CD4-positive, alpha-beta T cell treated with Interleukin-1 beta for 1 hour (primary cell): ENCODE measurements around the gene ABCC6.
"Not testable (repeated sequence)": the region's sequence is repeated elsewhere in the genome, so short reads cannot be mapped to it uniquely, and the experiment has no call there.

Source experiments
- DNase-seq, 2 donors: peaks; one replicate each; pipeline ENCODE4 v3.0.0-alpha.2; 2020 to 2022

ABCC6 gene

DNA sequence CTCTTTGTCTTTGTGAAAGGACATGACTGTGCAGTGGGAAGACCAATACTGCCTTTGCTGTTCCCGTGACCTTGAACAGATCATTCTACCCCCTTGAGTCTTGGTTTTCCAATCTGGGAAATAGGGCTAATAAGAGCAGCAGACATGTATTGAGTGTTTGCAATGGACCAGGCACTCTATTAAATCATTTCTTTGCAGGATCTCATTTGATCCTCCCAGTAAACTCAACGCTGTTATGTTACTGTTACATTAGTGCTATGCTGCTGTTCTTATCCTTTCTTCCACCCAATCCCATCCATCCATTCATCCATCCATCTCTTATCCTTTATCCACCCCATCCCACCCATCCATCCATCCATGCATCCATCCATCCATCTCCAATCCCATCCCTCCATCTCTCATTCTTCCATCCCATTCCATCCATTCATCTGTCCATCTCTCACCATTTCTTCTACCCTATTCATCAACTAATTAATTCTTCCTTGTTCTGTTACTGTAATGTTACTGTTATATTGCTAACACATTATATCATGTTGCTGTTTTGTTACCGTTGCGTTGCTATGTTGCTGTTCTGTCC is 65.1 kb downstream of the ABCC6 start:
- no peak for DNase-seq

DNA sequence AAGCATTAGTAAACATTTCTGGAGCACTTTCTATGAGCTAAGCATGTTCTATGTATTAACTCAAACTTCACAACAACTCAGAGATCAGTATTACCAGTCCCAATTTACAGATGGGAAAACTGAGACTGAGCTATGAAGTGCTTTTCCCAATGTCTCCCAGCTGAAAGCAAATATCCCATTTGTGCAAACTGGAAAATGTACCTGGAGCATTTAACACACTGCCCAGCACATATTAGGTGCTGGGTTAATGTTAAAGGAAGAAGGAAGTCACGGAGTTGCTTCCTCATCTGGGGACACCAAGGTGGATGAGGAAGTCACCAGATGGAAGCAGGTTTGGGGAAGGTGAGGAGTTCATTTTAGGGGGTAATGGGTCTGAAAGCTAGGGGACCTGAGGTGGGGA is 66.1 kb downstream of the ABCC6 start:
- no peak for DNase-seq

- DNase-seq: no peak
Measured at GRCh38 chr16:16155234-16155633, 68.1 kb downstream of the ABCC6 start.

GRCh38 chr16:16154281-16154951 is 68.9 kb downstream of the ABCC6 start:
- DNase-seq: no peak

DNA sequence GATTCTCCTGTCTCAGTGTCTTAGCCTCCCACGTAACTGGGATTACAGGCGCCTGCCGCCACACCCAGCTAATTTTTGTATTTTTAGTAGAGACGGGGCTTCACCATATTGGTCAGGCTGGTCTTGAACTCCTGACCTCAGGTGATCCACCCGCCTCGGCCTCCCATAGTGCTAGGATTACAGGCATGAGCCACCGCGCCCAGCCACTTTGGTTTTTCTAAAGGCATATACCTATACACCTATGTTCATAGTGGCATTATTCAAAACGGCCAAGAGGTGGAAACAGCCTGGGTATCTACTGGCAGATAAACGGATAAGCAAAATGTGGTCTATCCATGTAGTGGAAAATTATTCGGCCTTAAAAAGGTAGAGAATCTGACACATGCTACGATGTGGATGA is 70.3 kb downstream of the ABCC6 start:
- DNase-seq: not testable (repeated sequence)

GRCh38 chr16:16151315-16151714 is 72.0 kb downstream of the ABCC6 start:
- DNase-seq: no peak

- no peak for DNase-seq
Measured at GRCh38 chr16:16150878-16151152, 72.5 kb downstream of the ABCC6 start.

- no peak for DNase-seq
Measured at GRCh38 chr16:16150117-16150877, 73.0 kb downstream of the ABCC6 start.

DNA sequence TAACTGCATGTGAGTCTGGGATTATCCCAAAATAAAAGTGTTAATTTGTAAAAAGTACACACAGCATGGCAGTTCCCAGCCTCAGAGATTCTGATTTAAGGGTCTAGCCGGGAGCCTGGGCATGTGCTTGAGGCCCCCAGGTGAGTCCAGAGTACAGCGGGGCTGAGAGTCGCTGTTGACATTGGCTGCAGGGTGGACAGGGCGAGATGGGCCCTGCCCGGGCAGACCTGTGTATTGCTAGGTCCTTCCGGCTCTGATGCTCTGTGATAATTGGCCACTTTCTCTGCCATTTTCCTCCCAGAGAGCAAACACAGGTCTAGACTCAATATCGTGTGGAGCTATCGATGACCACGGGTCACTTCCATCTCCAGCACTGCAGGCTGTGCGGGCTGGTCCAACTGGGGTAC is 73.6 kb downstream of the ABCC6 start:
- no peak for DNase-seq

DNA sequence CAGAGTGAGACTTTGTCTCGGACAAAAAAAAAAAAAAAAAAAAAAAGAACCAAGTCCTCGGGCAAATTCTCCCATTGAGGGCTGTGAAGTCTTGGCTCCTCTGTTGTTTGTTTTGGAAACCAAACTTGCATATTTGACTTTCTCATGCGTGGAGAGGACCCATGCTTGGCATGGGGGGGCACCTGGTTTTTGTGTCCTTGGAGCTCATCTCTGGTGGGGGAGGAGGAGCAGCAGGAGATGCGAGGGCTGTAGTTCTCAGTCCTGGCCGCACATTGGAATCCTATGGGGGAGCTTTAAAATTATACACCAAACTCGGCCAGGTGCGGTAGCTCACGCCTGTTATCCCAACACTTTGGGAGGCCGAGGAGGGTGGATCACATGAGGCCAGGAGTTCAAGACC is 74.5 kb downstream of the ABCC6 start:
- DNase-seq: no peak

DNA sequence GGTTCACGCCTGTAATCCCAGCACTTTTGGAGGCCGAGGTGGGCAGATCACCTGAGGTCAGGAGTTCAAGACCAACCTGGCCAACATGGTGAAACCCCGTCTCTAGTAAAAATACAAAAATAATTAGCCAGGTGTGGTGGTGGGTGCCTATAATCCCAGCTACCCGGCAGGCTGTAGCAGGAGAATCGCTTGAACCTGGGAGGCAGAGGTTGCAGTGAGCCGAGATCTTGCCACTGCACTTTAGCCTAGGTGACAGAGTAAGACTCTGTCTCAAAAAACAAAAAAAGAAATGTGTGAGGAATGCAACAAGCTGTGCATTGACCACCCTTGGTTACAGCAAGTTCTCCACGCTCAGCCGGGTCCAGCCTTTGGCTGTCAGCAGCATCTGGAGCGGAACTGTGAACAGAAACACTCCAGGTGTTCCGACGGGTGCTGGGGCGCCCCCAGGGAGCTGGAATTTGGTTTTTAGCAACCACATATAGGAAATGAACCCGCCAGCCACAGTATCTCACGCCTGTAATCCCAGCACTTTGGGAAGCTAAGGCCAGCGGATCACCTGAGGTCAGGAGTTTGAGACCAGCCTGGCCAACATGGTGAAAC is 75.2 kb downstream of the ABCC6 start:
- not testable (repeated sequence) for DNase-seq

GRCh38 chr16:16147316-16147999 is 75.8 kb downstream of the ABCC6 start:
- DNase-seq: no peak

- DNase-seq: no peak
Measured at GRCh38 chr16:16146380-16147315, 76.6 kb downstream of the ABCC6 start.

GRCh38 chr16:16145286-16145685 is 78.0 kb downstream of the ABCC6 start:
- DNase-seq: no peak

DNA sequence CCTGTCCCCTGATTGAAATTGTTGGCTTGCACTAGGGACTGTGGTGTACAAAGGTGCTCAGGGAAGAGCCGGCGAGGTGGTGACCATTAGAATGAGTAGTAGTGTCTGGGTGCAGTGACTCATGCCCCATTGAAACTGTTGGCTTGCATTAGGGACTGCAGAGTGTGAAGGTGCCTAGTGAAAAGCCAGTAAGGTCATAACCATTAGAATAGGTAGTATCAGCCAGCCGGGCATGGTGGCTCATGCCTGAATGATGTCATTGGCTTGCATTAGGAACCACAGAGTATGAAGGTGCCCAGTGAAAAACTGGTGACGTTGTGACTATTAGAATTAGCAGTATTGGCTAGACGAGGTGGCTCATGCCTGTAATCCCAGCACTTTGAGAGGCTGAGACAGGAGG is 78.9 kb downstream of the ABCC6 start:
- DNase-seq: no peak

DNA sequence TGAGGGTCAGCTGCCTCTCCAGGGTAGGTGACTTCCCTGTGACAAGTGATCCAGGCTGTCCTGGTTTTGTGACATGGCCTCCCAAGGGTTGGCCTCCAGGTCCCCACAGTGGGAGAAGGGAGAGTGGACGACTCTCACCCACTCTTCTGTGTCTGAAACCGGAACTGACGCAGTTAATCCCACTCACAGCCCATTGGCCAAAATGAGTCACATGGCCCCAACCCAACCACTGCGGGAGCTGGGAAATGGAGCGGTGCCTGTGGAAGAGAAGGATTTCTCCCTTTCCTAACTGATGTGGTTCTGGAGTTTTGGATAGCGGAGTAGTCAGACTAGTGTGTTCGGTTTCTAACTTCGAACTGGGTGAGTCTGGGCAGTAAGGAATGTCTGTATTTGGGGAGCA is 79.4 kb downstream of the ABCC6 start:
- DNase-seq: no peak

GRCh38 chr16:16143038-16143763 is 80.1 kb downstream of the ABCC6 start:
- peak in 1 of 2 donors; percentile 4 for DNase-seq

DNA sequence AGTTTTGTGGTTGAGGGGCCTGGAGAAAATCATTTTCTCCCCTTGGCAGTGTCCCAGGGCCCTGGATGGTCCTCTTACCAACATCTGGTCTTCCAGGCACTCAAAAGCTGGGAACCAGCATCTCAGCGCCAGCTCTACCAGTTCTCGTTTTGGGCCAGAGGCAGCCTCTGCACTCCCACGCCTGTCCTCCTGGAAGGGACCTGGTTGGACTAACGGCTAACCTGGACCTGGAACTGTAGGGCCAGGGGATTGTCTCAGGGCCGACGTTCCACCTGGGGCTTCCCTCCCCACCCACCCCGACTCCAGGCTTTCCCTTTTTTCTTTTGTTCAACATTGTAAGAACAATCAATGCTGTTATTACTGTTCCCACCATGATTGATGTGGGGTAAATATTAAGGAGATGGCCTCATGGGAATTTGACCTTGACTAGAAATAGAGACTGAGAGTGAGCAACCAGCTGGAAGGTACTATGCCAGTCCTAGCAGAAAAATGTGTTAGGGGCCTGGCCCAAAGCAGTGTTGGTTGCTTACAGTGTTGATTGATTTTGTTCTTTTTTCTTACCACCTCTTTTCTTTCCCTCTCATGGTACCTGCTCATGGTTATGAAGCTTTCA is 81.4 kb downstream of the ABCC6 start:
- no peak for DNase-seq

DNA sequence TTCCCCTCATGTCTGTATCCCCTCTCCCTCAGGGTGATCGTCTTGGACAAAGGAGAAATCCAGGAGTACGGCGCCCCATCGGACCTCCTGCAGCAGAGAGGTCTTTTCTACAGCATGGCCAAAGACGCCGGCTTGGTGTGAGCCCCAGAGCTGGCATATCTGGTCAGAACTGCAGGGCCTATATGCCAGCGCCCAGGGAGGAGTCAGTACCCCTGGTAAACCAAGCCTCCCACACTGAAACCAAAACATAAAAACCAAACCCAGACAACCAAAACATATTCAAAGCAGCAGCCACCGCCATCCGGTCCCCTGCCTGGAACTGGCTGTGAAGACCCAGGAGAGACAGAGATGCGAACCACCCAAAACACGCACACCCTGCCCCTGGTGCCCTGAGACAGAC is 82.2 kb downstream of the ABCC6 start:
- DNase-seq: no peak

DNA sequence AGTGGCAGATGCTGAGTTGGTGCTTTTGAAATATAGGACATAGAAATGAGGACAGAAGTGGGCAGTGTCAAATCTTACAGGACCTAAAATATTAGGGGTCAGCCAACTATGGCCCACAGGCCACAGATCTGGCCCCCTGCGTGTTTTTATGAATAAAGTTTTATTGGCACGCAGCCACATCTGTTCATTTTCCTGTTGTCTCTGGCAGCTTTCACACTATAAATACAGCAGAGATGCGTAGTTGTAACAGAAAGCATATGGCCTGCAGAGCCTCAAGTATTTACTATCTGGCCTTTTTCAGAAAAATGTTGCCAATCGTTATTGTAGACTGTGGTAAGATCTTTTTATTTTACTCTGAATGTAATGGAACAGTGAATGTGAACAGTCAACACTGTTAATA is 82.8 kb downstream of the ABCC6 start:
- DNase-seq: no peak

DNA sequence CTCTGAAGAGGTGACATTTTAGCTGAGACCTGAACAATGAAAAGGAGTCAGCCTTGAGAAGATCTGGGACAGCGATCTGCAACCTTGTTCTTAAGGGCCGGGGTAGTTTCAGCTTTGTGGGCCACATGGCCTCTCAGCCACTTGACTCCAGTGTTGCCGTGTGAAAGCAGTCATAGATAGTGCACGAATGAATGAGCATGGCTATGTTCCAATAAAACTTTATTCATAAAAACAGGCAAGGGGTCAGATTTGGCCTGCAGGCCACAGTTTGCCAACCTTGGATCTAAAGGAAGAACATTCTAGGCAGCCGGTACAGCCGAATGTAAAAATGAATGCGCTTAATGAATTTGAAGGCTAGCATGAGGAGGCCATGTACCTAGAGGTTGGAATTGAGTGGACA is 83.5 kb downstream of the ABCC6 start:
- no peak for DNase-seq
